CD4-positive, alpha-beta T cell (primary cell): ENCODE measurements around the gene TEX51. TPM values are rescaled to one million over a fixed set of nuclear protein-coding genes. Genes with fewer than 3 reads are reported as not detected.

Experiments
- ATAC-seq: fragments of 200-7000 bp; cut with Tn5 transposase; one replicate; pipeline ENCODE4 v1.10.0; 2022; ENCODE audit warnings: mild to moderate bottlenecking; ENCODE audit not compliant: poor library complexity
- CTCF ChIA-PET: fragments of 350-600 bp; sonication (Branson Sonifier 250); formaldehyde crosslinking; loops from one replicate; lab custom pipeline; 2021; ENCODE audit warnings: antibody characterized with exemption, inconsistent platforms; lab: Charles Lee
- POLR2A ChIA-PET: fragments of 350-600 bp; sonication (Branson Sonifier 250); formaldehyde crosslinking; loops from one replicate; lab custom pipeline; 2021; ENCODE audit warnings: antibody characterized with exemption, inconsistent platforms; lab: Charles Lee
- DNase-seq, 14 experiments: peaks; one replicate each; pipeline ENCODE4 v3.0.0-alpha.2; 2013 to 2020; ENCODE audit warnings: mixed read lengths in 2 of 14
- H3K27ac ChIP-seq, 2 donors: one replicate each; pipeline versions ENCODE4 v1.5.1 to v1.7.0; 2013; ENCODE audit warnings: low read length in 2 of 2, low read depth in 1 of 2, mild to moderate bottlenecking in 1 of 2
- H3K27me3 ChIP-seq, 2 experiments: 1 replicate in 1 of 2; 2 replicates in 1 of 2; pipeline versions ENCODE4 v1.6.1 to v1.7.0; 2013; ENCODE audit warnings: low read length in 2 of 2, control low read depth in 1 of 2, mild to moderate bottlenecking in 1 of 2, moderate library complexity in 1 of 2; ENCODE audit not compliant: insufficient read depth in 2 of 2, control insufficient read depth in 1 of 2
- H3K36me3 ChIP-seq: one replicate; pipeline ENCODE4 v1.6.1; 2013; ENCODE audit warnings: low read length, control low read depth; ENCODE audit not compliant: insufficient read depth
- H3K4me1 ChIP-seq: one replicate; pipeline ENCODE4 v1.6.1; 2013; ENCODE audit warnings: low read length, control low read depth; ENCODE audit not compliant: insufficient read depth
- H3K4me3 ChIP-seq: one replicate; pipeline ENCODE4 v1.5.1; 2013; ENCODE audit warnings: mild to moderate bottlenecking, low read length, moderate library complexity
- H3K9me3 ChIP-seq, 2 experiments: 1 replicate in 1 of 2; 2 replicates in 1 of 2; pipeline versions ENCODE4 v1.6.1 to v1.7.0; 2013; ENCODE audit warnings: low read length in 2 of 2, mild to moderate bottlenecking in 2 of 2, control low read depth in 1 of 2, moderate library complexity in 1 of 2; ENCODE audit not compliant: control insufficient read depth in 1 of 2, insufficient read depth in 1 of 2
- H3K27ac Mint-ChIP-seq: one replicate; pipeline ENCODE4 v1.8.0; 2020; ENCODE audit warnings: mixed read lengths
- H3K27me3 Mint-ChIP-seq: one replicate; pipeline ENCODE4 v1.8.0; 2021; ENCODE audit warnings: mixed read lengths
- H3K36me3 Mint-ChIP-seq: one replicate; pipeline ENCODE4 v1.8.0; 2021; ENCODE audit warnings: low read depth, mixed read lengths
- H3K4me1 Mint-ChIP-seq: one replicate; pipeline ENCODE4 v1.8.0; 2021; ENCODE audit warnings: low read depth, mixed read lengths
- H3K4me3 Mint-ChIP-seq: one replicate; pipeline ENCODE4 v1.8.0; 2020; ENCODE audit warnings: mild to moderate bottlenecking, mixed read lengths
- H3K9me3 Mint-ChIP-seq: one replicate; pipeline ENCODE4 v1.8.0; 2020; ENCODE audit warnings: mixed read lengths
- CTCF ChIP-seq: fragments of 200-600 bp; IDR thresholded peaks from one replicate; pipeline ENCODE4 v1.8.0; 2022; ENCODE audit warnings: antibody characterized with exemption, mild to moderate bottlenecking
- intact Hi-C, 2 experiments: fragments of 100-400 bp; cut with DNase I in 1 of 2; cut with micrococcal nuclease in 1 of 2; formaldehyde crosslinking; loops; one replicate each; pipeline versions ENCODE4 v1.15.1 to v1.9.0; 2023 to 2025; cut with DNase I, micrococcal nuclease
- total RNA-seq, 174 experiments: library from RNA in 2 of 174; stranded (reverse) in 2 of 174; gene quantifications; one replicate each; pipeline ENCODE4 v1.2.3 and lab custom pipeline; 2021 to 2026

The TEX51 gene
- total RNA-seq, 2 experiments from 2014 or later = not detected

- Mint-ChIP-seq H3K36me3 (no peaks in the 10 kb centered on the region), H3K27me3 (peaks cover 5% of the 10 kb centered on the region), H3K9me3 (no peaks in the 10 kb centered on the region), H3K27ac (no peak overlapping the region), H3K4me3 (no peak overlapping the region), H3K4me1 (no peaks in the 10 kb centered on the region)
- ChIA-PET POLR2A (no interaction called here), CTCF (no interaction called here)
- intact Hi-C loops = no loop called here
- no peak overlapping the region for H3K27ac ChIP-seq
- DNase-seq (no peak), ATAC-seq (no peak)
- H3K36me3 ChIP-seq = no peaks in the 10 kb centered on the region
- H3K9me3 ChIP-seq = no peaks in the 10 kb centered on the region
- H3K27me3 ChIP-seq = peaks cover 4 to 6% of the 10 kb centered on the region in 2 experiments
- no peak for TF ChIP-seq CTCF
- H3K4me1 ChIP-seq = no peaks in the 10 kb centered on the region
- no peak overlapping the region for H3K4me3 ChIP-seq
These were observed 41.2 kb upstream of the TEX51 start for GRCh38 chr2:126857502-126857901.

- no peaks in the 10 kb centered on the region for H3K9me3 Mint-ChIP-seq
- no peak overlapping the region for H3K27ac Mint-ChIP-seq
- H3K4me1 Mint-ChIP-seq = no peaks in the 10 kb centered on the region
- ATAC-seq = no peak
- DNase-seq = no peak
- no peak overlapping the region for H3K4me3 Mint-ChIP-seq
- no peak overlapping the region for H3K4me3 ChIP-seq
- peaks cover 4 to 6% of the 10 kb centered on the region in 2 experiments for H3K27me3 ChIP-seq
- peaks cover 10% of the 10 kb centered on the region for H3K27me3 Mint-ChIP-seq
- H3K36me3 Mint-ChIP-seq = no peaks in the 10 kb centered on the region
- TF ChIP-seq CTCF = no peak
- no peaks in the 10 kb centered on the region for H3K4me1 ChIP-seq
- CTCF ChIA-PET = no interaction called here
- POLR2A ChIA-PET = no interaction called here
- no peaks in the 10 kb centered on the region for H3K36me3 ChIP-seq
- intact Hi-C loops = no loop called here
- no peaks in the 10 kb centered on the region for H3K9me3 ChIP-seq
- H3K27ac ChIP-seq = no peak overlapping the region
These were observed 40.7 kb upstream of the TEX51 start for GRCh38 chr2:126858013-126858412.

GRCh38 chr2:126858436-126858835 lies 40.3 kb upstream of the TEX51 start:
- Mint-ChIP-seq H3K4me1 (no peaks in the 10 kb centered on the region), H3K9me3 (no peaks in the 10 kb centered on the region), H3K36me3 (no peaks in the 10 kb centered on the region), H3K27ac (no peak overlapping the region), H3K27me3 (peaks cover 11% of the 10 kb centered on the region), H3K4me3 (no peak overlapping the region)
- Histone ChIP-seq H3K9me3 (no peaks in the 10 kb centered on the region), H3K36me3 (no peaks in the 10 kb centered on the region), H3K27ac (no peak overlapping the region), H3K27me3 (peaks cover 6% of the 10 kb centered on the region in 2 experiments), H3K4me1 (no peaks in the 10 kb centered on the region), H3K4me3 (no peak overlapping the region)
- DNase-seq (no peak), ATAC-seq (no peak)
- ChIA-PET POLR2A (no interaction called here), CTCF (no interaction called here)
- no peak for TF ChIP-seq CTCF
- intact Hi-C loops = no loop called here
